SK-N-MC (cell line): Measurements from ENCODE around the gene FOXP1.

Experiments
- DNase-seq: peaks from one replicate; pipeline ENCODE4 v3.0.0-alpha.2; 2011; ENCODE audit warnings: low read depth, low spot score
- H3K27ac ChIP-seq: fragments of 200-600 bp; sonication (generic); 2 replicates; pipeline ENCODE4 v1.5.1; 2016; ENCODE audit warnings: mixed run types
- H3K36me3 ChIP-seq: fragments of 200-600 bp; sonication (generic); 2 replicates; pipeline ENCODE4 v1.6.1; 2017; ENCODE audit warnings: antibody characterized with exemption, low read length, mixed read lengths; ENCODE audit not compliant: insufficient read depth
- H3K4me3 ChIP-seq: fragments of 200-600 bp; sonication (generic); 2 replicates; pipeline ENCODE4 v1.5.1; 2016
- H3K9ac ChIP-seq: fragments of 200-600 bp; sonication (generic); 2 replicates; pipeline ENCODE4 v1.8.0; 2017; ENCODE audit warnings: mixed run types, mixed read lengths; ENCODE audit not compliant: insufficient read length
- H3K9me3 ChIP-seq: fragments of 200-600 bp; sonication (generic); 2 replicates; pipeline ENCODE4 v1.6.1; 2017; ENCODE audit warnings: low read depth, mild to moderate bottlenecking, antibody characterized with exemption, low read length, moderate library complexity, mixed read lengths
- EZH2 ChIP-seq: fragments of 200-600 bp; sonication (generic); IDR thresholded peaks from one replicate; pipeline ENCODE4 v1.6.1; 2017; ENCODE audit warnings: antibody characterized with exemption
- FOXP2 ChIP-seq: optimal IDR thresholded peaks from 2 replicates; pipeline ENCODE3; 2011; ENCODE audit warnings: mild to moderate bottlenecking, moderate library complexity; ENCODE audit not compliant: insufficient read depth; ENCODE audit errors: extremely low read length, control extremely low read depth
- POLR2AphosphoS5 ChIP-seq: IDR thresholded peaks from 2 replicates; pipeline ENCODE4 v1.6.1; 2012; ENCODE audit warnings: mild to moderate bottlenecking, low read depth, low read length, borderline replicate concordance

The FOXP1 gene

GRCh38 chr3:71172951-71173350, 410.6 kb downstream of the FOXP1 start:
- Histone ChIP-seq H3K4me3 (no peak overlapping the region), H3K9me3 (no peaks in the 10 kb centered on the region), H3K36me3 (no peaks in the 10 kb centered on the region), H3K9ac (no peak overlapping the region), H3K27ac (no peak overlapping the region)
- no peak for TF ChIP-seq FOXP2
- no peak for TF ChIP-seq EZH2
- TF ChIP-seq POLR2AphosphoS5 = no peak
- DNase-seq = no peak

GRCh38 chr3:71172189-71172588, 411.3 kb downstream of the FOXP1 start:
- Histone ChIP-seq H3K27ac (no peak overlapping the region), H3K9me3 (no peaks in the 10 kb centered on the region), H3K4me3 (no peak overlapping the region), H3K9ac (no peak overlapping the region), H3K36me3 (no peaks in the 10 kb centered on the region)
- DNase-seq = no peak
- TF ChIP-seq FOXP2 (no peak), EZH2 (no peak), POLR2AphosphoS5 (no peak)

- no peaks in the 10 kb centered on the region for H3K9me3 ChIP-seq
- TF ChIP-seq EZH2 = no peak
- no peak for TF ChIP-seq POLR2AphosphoS5
- no peak for TF ChIP-seq FOXP2
- no peaks in the 10 kb centered on the region for H3K36me3 ChIP-seq
- H3K27ac ChIP-seq = no peak overlapping the region
- no peak for DNase-seq
- no peak overlapping the region for H3K9ac ChIP-seq
- no peak overlapping the region for H3K4me3 ChIP-seq
Measured at GRCh38 chr3:71171247-71171646, 412.3 kb downstream of the FOXP1 start.

- Histone ChIP-seq H3K4me3 (no peak overlapping the region), H3K27ac (0 out of 2 replicates have a peak overlapping the region, but pooled peaks have one; percentile 60)
Measured at GRCh38 chr3:71168880-71169411, 414.6 kb downstream of the FOXP1 start.

GRCh38 chr3:71168121-71168721, 415.3 kb downstream of the FOXP1 start:
- Histone ChIP-seq H3K27ac (peak overlapping the region; percentile 60; the same call in 1 of the 2 replicates), H3K9ac (no peak overlapping the region), H3K9me3 (no peaks in the 10 kb centered on the region), H3K4me3 (no peak overlapping the region), H3K36me3 (no peaks in the 10 kb centered on the region)
- TF ChIP-seq FOXP2 (no peak), POLR2AphosphoS5 (no peak), EZH2 (no peak)
- DNase-seq = no peak

More at GRCh38 chr3:71168880-71169411, 414.6 kb downstream of the FOXP1 start:
- no peak for DNase-seq
- no peaks in the 10 kb centered on the region for H3K9me3 ChIP-seq
- H3K36me3 ChIP-seq = no peaks in the 10 kb centered on the region
- no peak overlapping the region for H3K9ac ChIP-seq
- TF ChIP-seq EZH2 (no peak), POLR2AphosphoS5 (no peak), FOXP2 (no peak)

- Histone ChIP-seq H3K27ac (no peak overlapping the region), H3K4me3 (no peak overlapping the region), H3K36me3 (no peaks in the 10 kb centered on the region), H3K9ac (no peak overlapping the region), H3K9me3 (no peaks in the 10 kb centered on the region)
- no peak for DNase-seq
- TF ChIP-seq POLR2AphosphoS5 (no peak), EZH2 (no peak), FOXP2 (no peak)
Measured at GRCh38 chr3:71166339-71167240, 416.9 kb downstream of the FOXP1 start.

GRCh38 chr3:71164881-71165280, 418.6 kb downstream of the FOXP1 start:
- Histone ChIP-seq H3K9ac (no peak overlapping the region), H3K9me3 (no peaks in the 10 kb centered on the region), H3K27ac (no peak overlapping the region), H3K36me3 (no peaks in the 10 kb centered on the region), H3K4me3 (no peak overlapping the region)
- TF ChIP-seq EZH2 (no peak), FOXP2 (no peak), POLR2AphosphoS5 (no peak)
- DNase-seq = no peak

GRCh38 chr3:71163198-71163918, 420.2 kb downstream of the FOXP1 start:
- Histone ChIP-seq H3K9ac (no peak overlapping the region), H3K27ac (no peak overlapping the region), H3K36me3 (no peaks in the 10 kb centered on the region), H3K9me3 (no peaks in the 10 kb centered on the region), H3K4me3 (no peak overlapping the region)
- no peak for TF ChIP-seq POLR2AphosphoS5
- no peak for TF ChIP-seq FOXP2
- TF ChIP-seq EZH2 = no peak
- DNase-seq = no peak
